IMR-90 (cell line): ENCODE results near the gene EVA1A. TPM values are rescaled to one million over a fixed set of nuclear protein-coding genes. Genes with fewer than 3 reads are reported as not detected.
A peak's percentile ranks its signal among the peaks of the same experiment; 100 is the strongest.

Experiments used
- ATAC-seq: fragments of 200-7000 bp; cut with Tn5 transposase; 2 replicates; pipeline ENCODE4 v1.9.1; 2020; ENCODE audit warnings: low read depth, mild to moderate bottlenecking, moderate library complexity
- BruUV-seq: library from RNA; stranded (reverse); fragments of 400-500 nt; replicated peaks from 2 replicates; lab custom pipeline; 2021; lab: Mats Ljungman, UMichigan
- CTCF ChIA-PET: fragments of 300-600 bp; formaldehyde crosslinking; extraction: SDS; loops from one replicate; lab custom pipeline; 2021; ENCODE audit warnings: antibody characterized with exemption; lab: Yijun Ruan, JAX
- POLR2A ChIA-PET: fragments of 300-600 bp; sonication (Branson Sonifier 250); formaldehyde crosslinking; loops from one replicate; lab custom pipeline; 2022; ENCODE audit warnings: antibody characterized with exemption; ENCODE audit not compliant: unreplicated experiment; lab: Charles Lee
- DNase-seq: peaks from one replicate; pipeline ENCODE4 v3.0.0; 2013
- H2AFZ ChIP-seq: replicated peaks from 2 replicates; pipeline ENCODE3; 2013; ENCODE audit warnings: low read length, mild to moderate bottlenecking; ENCODE audit not compliant: poor library complexity
- H2AK5ac ChIP-seq: 2 replicates; pipeline ENCODE4 v1.6.1; 2013; ENCODE audit warnings: low read depth, low read length, inconsistent platforms
- H2AK9ac ChIP-seq: replicated peaks from 2 replicates; pipeline ENCODE3; 2013; ENCODE audit warnings: mild to moderate bottlenecking, low read depth, low read length, moderate library complexity; ENCODE audit not compliant: poor library complexity
- H2BK120ac ChIP-seq: 2 replicates; pipeline ENCODE4 v1.6.1; 2013; ENCODE audit warnings: low read depth, low read length, inconsistent platforms
- H2BK15ac ChIP-seq: 3 replicates; pipeline ENCODE4 v1.6.1; 2013; ENCODE audit warnings: low read depth, low read length, inconsistent platforms
- H2BK20ac ChIP-seq: 2 replicates; pipeline ENCODE4 v1.6.1; 2013; ENCODE audit warnings: low read depth, mild to moderate bottlenecking, inconsistent platforms, low read length, moderate library complexity
- H2BK5ac ChIP-seq: 2 replicates; pipeline ENCODE4 v1.6.1; 2013; ENCODE audit warnings: mild to moderate bottlenecking, low read depth, low read length, inconsistent platforms; ENCODE audit not compliant: poor library complexity, severe bottlenecking
- H3K14ac ChIP-seq: replicated peaks from 2 replicates; pipeline ENCODE4 v1.6.1; 2013; ENCODE audit warnings: low read depth, low read length, inconsistent platforms
- H3K18ac ChIP-seq: 2 replicates; pipeline ENCODE4 v1.6.1; 2013; ENCODE audit warnings: low read depth, low read length, control low read depth
- H3K23ac ChIP-seq: 2 replicates; pipeline ENCODE4 v1.6.1; 2013; ENCODE audit warnings: low read depth, low read length, inconsistent platforms
- H3K27ac ChIP-seq: 2 replicates; pipeline ENCODE4 v1.5.1; 2013; ENCODE audit warnings: mild to moderate bottlenecking, control low read depth, low read length; ENCODE audit not compliant: insufficient read depth
- H3K27me3 ChIP-seq: 2 replicates; pipeline ENCODE4 v1.6.1; 2013; ENCODE audit warnings: low read length; ENCODE audit not compliant: control insufficient read depth, insufficient read depth
- H3K36me3 ChIP-seq: 2 replicates; pipeline ENCODE4 v1.6.1; 2013; ENCODE audit warnings: low read length, mixed read lengths; ENCODE audit not compliant: control insufficient read depth, insufficient read depth
- H3K4ac ChIP-seq: 2 replicates; pipeline ENCODE4 v1.6.1; 2013; ENCODE audit warnings: low read depth, low read length, inconsistent platforms
- H3K4me1 ChIP-seq: 2 replicates; pipeline ENCODE4 v1.6.1; 2013; ENCODE audit warnings: low read length, mixed read lengths; ENCODE audit not compliant: control insufficient read depth, insufficient read depth
- H3K4me2 ChIP-seq: 2 replicates; pipeline ENCODE4 v1.6.1; 2013; ENCODE audit warnings: low read depth, mild to moderate bottlenecking, control low read depth, low read length, moderate library complexity
- H3K4me3 ChIP-seq: 2 replicates; pipeline ENCODE4 v1.5.1; 2013; ENCODE audit warnings: low read depth, mild to moderate bottlenecking, control low read depth, low read length, moderate library complexity; ENCODE audit not compliant: insufficient read depth
- H3K56ac ChIP-seq: 2 replicates; pipeline ENCODE4 v1.6.1; 2013; ENCODE audit warnings: low read length, inconsistent platforms; ENCODE audit not compliant: insufficient read depth; ENCODE audit errors: extremely low read depth
- H3K79me1 ChIP-seq, 2 experiments: 2 replicates each; pipeline ENCODE4 v1.6.1; 2013; ENCODE audit warnings: low read length in 2 of 2, inconsistent platforms in 1 of 2, low read depth in 1 of 2
- H3K9ac ChIP-seq: 2 replicates; pipeline ENCODE4 v1.6.1; 2013; ENCODE audit warnings: low read depth, low read length, control low read depth
- H3K9me1 ChIP-seq: 2 replicates; pipeline ENCODE4 v1.6.1; 2013; ENCODE audit warnings: low read length, inconsistent platforms; ENCODE audit not compliant: insufficient read depth
- H3K9me3 ChIP-seq: 2 replicates; pipeline ENCODE4 v1.6.1; 2013; ENCODE audit warnings: low read length; ENCODE audit not compliant: control insufficient read depth, insufficient read depth
- H4K20me1 ChIP-seq: 2 replicates; pipeline ENCODE4 v1.6.1; 2013; ENCODE audit warnings: low read length, inconsistent platforms; ENCODE audit not compliant: insufficient read depth
- H4K5ac ChIP-seq: 2 replicates; pipeline ENCODE4 v1.6.1; 2013; ENCODE audit warnings: mild to moderate bottlenecking, low read depth, low read length, control low read depth
- H4K8ac ChIP-seq, 2 experiments: 2 replicates each; pipeline ENCODE4 v1.6.1; 2013; ENCODE audit warnings: low read depth in 2 of 2, low read length in 2 of 2, control low read depth in 1 of 2, inconsistent platforms in 1 of 2
- H4K91ac ChIP-seq: 2 replicates; pipeline ENCODE4 v1.6.1; 2013; ENCODE audit warnings: low read depth, low read length, inconsistent platforms; ENCODE audit not compliant: insufficient read depth
- CEBPB ChIP-seq: IDR thresholded peaks from 2 replicates; pipeline ENCODE4 v1.6.1; 2012; ENCODE audit warnings: low read depth, low read length, improper control_type of control experiment
- CHD1 ChIP-seq: IDR thresholded peaks from 2 replicates; pipeline ENCODE4 v1.6.1; 2012; ENCODE audit warnings: low read depth, low read length, improper control_type of control experiment
- FOS ChIP-seq: fragments of 150-350 bp; IDR thresholded peaks from 2 replicates; pipeline ENCODE4 v1.6.1; 2016; ENCODE audit warnings: low read depth, low read length
- MXI1 ChIP-seq: IDR thresholded peaks from 2 replicates; pipeline ENCODE4 v1.6.1; 2012; ENCODE audit warnings: low read depth, mild to moderate bottlenecking, low read length, moderate library complexity, borderline replicate concordance
- NFE2L2 ChIP-seq: fragments of 150-350 bp; IDR thresholded peaks from 2 replicates; pipeline ENCODE4 v1.6.1; 2016; ENCODE audit warnings: low read depth, mild to moderate bottlenecking, low read length
- POLR2A ChIP-seq: IDR thresholded peaks from 2 replicates; pipeline ENCODE4 v1.6.1; 2012; ENCODE audit warnings: mild to moderate bottlenecking, low read depth, low read length
- RAD21 ChIP-seq: IDR thresholded peaks from 2 replicates; pipeline ENCODE4 v1.6.1; 2012; ENCODE audit warnings: low read length, improper control_type of control experiment
- RCOR1 ChIP-seq: IDR thresholded peaks from 2 replicates; pipeline ENCODE4 v1.6.1; 2012; ENCODE audit warnings: mild to moderate bottlenecking, low read length, improper control_type of control experiment; ENCODE audit not compliant: insufficient replicate concordance
- RFX5 ChIP-seq: IDR thresholded peaks from 2 replicates; pipeline ENCODE4 v1.8.0; 2012; ENCODE audit warnings: low read depth, mild to moderate bottlenecking, low read length, moderate library complexity
- SMC3 ChIP-seq: fragments of 150-350 bp; IDR thresholded peaks from 2 replicates; pipeline ENCODE4 v1.6.1; 2016; ENCODE audit warnings: low read depth, mild to moderate bottlenecking, antibody characterized with exemption, low read length, moderate library complexity
- WGBS, 2 experiments: methylation state at CpG; one replicate each; pipeline versions ENCODE4 v1.1.5 to v1.1.7; 2013; ENCODE audit warnings: missing lambda C conversion rate in 2 of 2; ENCODE audit not compliant: insufficient read length in 1 of 2; ENCODE audit errors: extremely low coverage in 2 of 2; 5-methylcytosine and 5-hydroxymethylcytosine counted together
- dilution Hi-C: fragments of 300-500 bp; cut with HindIII; formaldehyde crosslinking; loops from one replicate; pipeline ENCODE4 v1.14.3; 2018; ENCODE audit warnings: low sequenced_read_pairs; ENCODE audit not compliant: unreplicated experiment
- in situ Hi-C: fragments of 300-500 bp; cut with MboI; formaldehyde crosslinking; loops from 3 replicates; pipeline ENCODE4 v1.14.3; 2019; ENCODE audit warnings: low sequenced_read_pairs, inconsistent platforms, mixed read lengths
- intact Hi-C: fragments of 100-400 bp; cut with micrococcal nuclease; formaldehyde crosslinking; loops from 2 replicates; pipeline ENCODE4 v1.10.0; 2022
- polyA plus RNA-seq, 3 experiments: library from polyadenylated mRNA; depleted of rRNA; stranded (reverse); fragments of >200 nt; gene quantifications; 2 replicates each; pipeline ENCODE4 v1.2.3, GENCODE V29; 2012; ENCODE audit warnings: low replicate concordance in 1 of 3
- total RNA-seq: library from RNA; depleted of rRNA; stranded (reverse); fragments of >200 nt; gene quantifications from 2 replicates; pipeline ENCODE4 v1.2.3, GENCODE V29; 2012
- TF ChIP-seq, protein P1 (sequence below): fragments of 150-350 bp; IDR thresholded peaks from 2 replicates; pipeline ENCODE4 v1.6.1; 2016; ENCODE audit warnings: low read depth, mild to moderate bottlenecking, low read length, moderate library complexity, borderline replicate concordance
- TF ChIP-seq, protein P2 (sequence below): fragments of 150-350 bp; IDR thresholded peaks from 2 replicates; pipeline ENCODE4 v1.6.1; 2017; ENCODE audit warnings: mild to moderate bottlenecking, antibody characterized with exemption, low read length, low read depth
- TF ChIP-seq, protein P3 (sequence below): conservative IDR thresholded peaks from 2 replicates; pipeline ENCODE4 v1.5.1; 2012; ENCODE audit warnings: mild to moderate bottlenecking, low read depth, low read length, improper control_type of control experiment

EVA1A gene
- total and polyA plus RNA-seq, 2 of the 4 experiments (the other 2 are of a cell fraction): 54.5 to 93.7 TPM

DNA sequence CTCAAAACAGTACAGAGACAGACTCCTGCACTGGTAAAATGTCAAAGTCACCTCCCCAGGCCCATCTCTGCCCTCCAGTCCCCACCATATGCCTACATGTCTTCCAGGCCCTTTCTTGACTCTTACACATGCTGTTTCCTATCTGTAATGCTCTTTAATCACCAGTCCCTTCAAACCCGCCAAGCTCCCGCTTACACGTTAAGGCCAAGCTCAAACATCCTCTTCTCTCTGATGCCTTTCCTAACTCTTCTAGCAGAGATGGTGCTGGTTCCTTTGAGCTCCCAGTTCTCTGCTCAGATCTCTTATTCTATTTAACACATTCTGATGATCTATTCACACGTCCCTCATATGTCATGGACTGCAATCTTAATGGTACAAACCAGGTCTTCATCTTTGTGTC lies 5.0 kb downstream of the EVA1A start:
- no peak overlapping the region for H3K4me2 ChIP-seq
- H3K79me1 ChIP-seq: peaks cover 54 to 93% of the 10 kb centered on the region in 2 experiments
- no peak overlapping the region for H3K4me3 ChIP-seq
- 0 out of 2 replicates have a peak overlapping the region, but pooled peaks have one; percentile 28 for H3K14ac ChIP-seq
- H4K8ac ChIP-seq: no peak overlapping the region
- no peak overlapping the region for H2BK5ac ChIP-seq
- WGBS, 2 experiments: 98% methylated on average over 4 of the region's 4 CpGs; no CpG with 5 or more reads in 1 of the 2 experiments
- in situ Hi-C loops (no loop called here), intact Hi-C loops (loop anchor here (5.0 kb wide), 1 partner anchor 68 kb away; no protein-coding TSS in a partner anchor), dilution Hi-C loops (no loop called here)
- H2BK20ac ChIP-seq: no peak overlapping the region
- peak overlapping the region; percentile 13; the same call in 1 of the 2 replicates for H3K23ac ChIP-seq
- ATAC-seq (no peak), DNase-seq (peak; percentile 10)
- peaks cover 8% of the 10 kb centered on the region for H3K36me3 ChIP-seq
- ChIA-PET CTCF (interaction anchor here (0.6 to 1.5 kb wide), 3 partner anchors 50 to 376 kb away, joined by 3 to 4 read pairs (median 3); no protein-coding TSS in a partner anchor), POLR2A (no interaction called here)
- H3K56ac ChIP-seq: no peak overlapping the region
- no peak overlapping the region for H2AK5ac ChIP-seq
- H3K4me1 ChIP-seq: peaks cover 5% of the 10 kb centered on the region
- H3K9me1 ChIP-seq: peaks cover 50% of the 10 kb centered on the region
- no peak overlapping the region for H4K91ac ChIP-seq
- H2AK9ac ChIP-seq: no peak overlapping the region
- peaks cover 70% of the 10 kb centered on the region for H4K20me1 ChIP-seq
- BruUV-seq: no TSS peak
- no peak overlapping the region for H3K18ac ChIP-seq
- TF ChIP-seq, protein P1, sequence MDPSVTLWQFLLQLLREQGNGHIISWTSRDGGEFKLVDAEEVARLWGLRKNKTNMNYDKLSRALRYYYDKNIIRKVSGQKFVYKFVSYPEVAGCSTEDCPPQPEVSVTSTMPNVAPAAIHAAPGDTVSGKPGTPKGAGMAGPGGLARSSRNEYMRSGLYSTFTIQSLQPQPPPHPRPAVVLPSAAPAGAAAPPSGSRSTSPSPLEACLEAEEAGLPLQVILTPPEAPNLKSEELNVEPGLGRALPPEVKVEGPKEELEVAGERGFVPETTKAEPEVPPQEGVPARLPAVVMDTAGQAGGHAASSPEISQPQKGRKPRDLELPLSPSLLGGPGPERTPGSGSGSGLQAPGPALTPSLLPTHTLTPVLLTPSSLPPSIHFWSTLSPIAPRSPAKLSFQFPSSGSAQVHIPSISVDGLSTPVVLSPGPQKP: no peak
- TF ChIP-seq MXI1 (no peak), NFE2L2 (no peak), CHD1 (no peak), SMC3 (no peak), CEBPB (no peak), RAD21 (no peak), RFX5 (no peak), POLR2A (no peak), FOS (no peak), RCOR1 (no peak)
- TF ChIP-seq, protein P2, sequence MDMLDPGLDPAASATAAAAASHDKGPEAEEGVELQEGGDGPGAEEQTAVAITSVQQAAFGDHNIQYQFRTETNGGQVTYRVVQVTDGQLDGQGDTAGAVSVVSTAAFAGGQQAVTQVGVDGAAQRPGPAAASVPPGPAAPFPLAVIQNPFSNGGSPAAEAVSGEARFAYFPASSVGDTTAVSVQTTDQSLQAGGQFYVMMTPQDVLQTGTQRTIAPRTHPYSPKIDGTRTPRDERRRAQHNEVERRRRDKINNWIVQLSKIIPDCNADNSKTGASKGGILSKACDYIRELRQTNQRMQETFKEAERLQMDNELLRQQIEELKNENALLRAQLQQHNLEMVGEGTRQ: no peak
- TF ChIP-seq, protein P3, sequence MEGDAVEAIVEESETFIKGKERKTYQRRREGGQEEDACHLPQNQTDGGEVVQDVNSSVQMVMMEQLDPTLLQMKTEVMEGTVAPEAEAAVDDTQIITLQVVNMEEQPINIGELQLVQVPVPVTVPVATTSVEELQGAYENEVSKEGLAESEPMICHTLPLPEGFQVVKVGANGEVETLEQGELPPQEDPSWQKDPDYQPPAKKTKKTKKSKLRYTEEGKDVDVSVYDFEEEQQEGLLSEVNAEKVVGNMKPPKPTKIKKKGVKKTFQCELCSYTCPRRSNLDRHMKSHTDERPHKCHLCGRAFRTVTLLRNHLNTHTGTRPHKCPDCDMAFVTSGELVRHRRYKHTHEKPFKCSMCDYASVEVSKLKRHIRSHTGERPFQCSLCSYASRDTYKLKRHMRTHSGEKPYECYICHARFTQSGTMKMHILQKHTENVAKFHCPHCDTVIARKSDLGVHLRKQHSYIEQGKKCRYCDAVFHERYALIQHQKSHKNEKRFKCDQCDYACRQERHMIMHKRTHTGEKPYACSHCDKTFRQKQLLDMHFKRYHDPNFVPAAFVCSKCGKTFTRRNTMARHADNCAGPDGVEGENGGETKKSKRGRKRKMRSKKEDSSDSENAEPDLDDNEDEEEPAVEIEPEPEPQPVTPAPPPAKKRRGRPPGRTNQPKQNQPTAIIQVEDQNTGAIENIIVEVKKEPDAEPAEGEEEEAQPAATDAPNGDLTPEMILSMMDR: no peak
- no peak overlapping the region for H3K9ac ChIP-seq
- H2AFZ ChIP-seq: no peak overlapping the region
- H3K27ac ChIP-seq: no peak overlapping the region
- H4K5ac ChIP-seq: no peak overlapping the region
- H2BK120ac ChIP-seq: no peak overlapping the region
- no peaks in the 10 kb centered on the region for H3K27me3 ChIP-seq
- H3K4ac ChIP-seq: no peak overlapping the region
- H2BK15ac ChIP-seq: no peak overlapping the region
- H3K9me3 ChIP-seq: no peaks in the 10 kb centered on the region
